K562 (cell line): ENCODE data around the gene TMEM273. TPM values are rescaled to one million over a fixed set of nuclear protein-coding genes. Genes with fewer than 3 reads are reported as not detected.
A peak's percentile ranks its signal among the peaks of the same experiment; 100 is the strongest.

Source experiments
- CBFA2T3 ChIP-seq: fragments of 450-650 bp; IDR thresholded peaks from 2 replicates; pipeline ENCODE4 v1.6.1; 2017
- CEBPB ChIP-seq: fragments of 450-650 bp; IDR thresholded peaks from 2 replicates; pipeline ENCODE4 v1.6.1; 2016; ENCODE audit warnings: missing genetic modification characterization, missing compliant biosample characterization
- CSDE1 ChIP-seq, 2 experiments: fragments of 450-650 bp; IDR thresholded peaks; 2 replicates each; pipeline ENCODE4 v1.6.1; 2016; ENCODE audit warnings: mild to moderate bottlenecking in 1 of 2
- DPF2 ChIP-seq: fragments of 450-650 bp; IDR thresholded peaks from 2 replicates; pipeline ENCODE4 v1.6.1; 2016
- ESRRA ChIP-seq: fragments of 450-650 bp; IDR thresholded peaks from 2 replicates; pipeline ENCODE4 v1.6.1; 2014; ENCODE audit warnings: low read depth, mild to moderate bottlenecking, moderate library complexity, borderline replicate concordance
- FOXP1 ChIP-seq: sonication (generic); formaldehyde crosslinking; IDR thresholded peaks from 2 replicates; pipeline ENCODE4 v1.8.0; 2022; ENCODE audit warnings: mild to moderate bottlenecking, missing genetic modification reagents
- HDGF ChIP-seq: fragments of 450-650 bp; IDR thresholded peaks from 2 replicates; pipeline ENCODE4 v1.6.1; 2016
- JUNB ChIP-seq: fragments of 450-650 bp; formaldehyde crosslinking; conservative IDR thresholded peaks from 2 replicates; pipeline ENCODE4 v1.4.0; 2020; ENCODE audit warnings: mild to moderate bottlenecking
- KAT7 ChIP-seq: sonication (generic); formaldehyde crosslinking; IDR thresholded peaks from 2 replicates; pipeline ENCODE4 v1.8.0; 2022; ENCODE audit warnings: missing genetic modification reagents, mild to moderate bottlenecking, borderline replicate concordance
- LARP7 ChIP-seq: fragments of 450-650 bp; IDR thresholded peaks from 2 replicates; pipeline ENCODE4 v1.6.1; 2016
- MYBL2 ChIP-seq, 2 experiments: fragments of 450-650 bp in 1 of 2; sonication (generic) in 1 of 2; formaldehyde crosslinking in 1 of 2; IDR thresholded peaks; 2 replicates each; pipeline versions ENCODE4 v1.6.1 to v1.8.1; 2017 to 2022; ENCODE audit warnings: borderline replicate concordance in 1 of 2, inconsistent platforms in 1 of 2, low read depth in 1 of 2, mild to moderate bottlenecking in 1 of 2, missing genetic modification reagents in 1 of 2, moderate library complexity in 1 of 2
- NR3C1 ChIP-seq: sonication (generic); formaldehyde crosslinking; IDR thresholded peaks from 2 replicates; pipeline ENCODE4 v1.8.1; 2022; ENCODE audit warnings: missing genetic modification reagents
- PHTF2 ChIP-seq: fragments of 250-450 bp; sonication (Bioruptor Pico); IDR thresholded peaks from 2 replicates; pipeline ENCODE4 v1.5.0; 2021; ENCODE audit warnings: mild to moderate bottlenecking
- POU5F1 ChIP-seq: fragments of 150-350 bp; IDR thresholded peaks from 2 replicates; pipeline ENCODE4 v1.6.1; 2014; ENCODE audit warnings: borderline replicate concordance, low read length, low read depth, mild to moderate bottlenecking; ENCODE audit not compliant: partially characterized antibody
- SIX5 ChIP-seq, 2 experiments: IDR thresholded peaks; 2 replicates each; pipeline ENCODE4 v1.6.1; 2011; ENCODE audit warnings: low read length in 2 of 2, borderline replicate concordance in 1 of 2, low read depth in 1 of 2, mild to moderate bottlenecking in 1 of 2, moderate library complexity in 1 of 2; ENCODE audit not compliant: insufficient read depth in 1 of 2
- SLC30A9 ChIP-seq: fragments of 250-450 bp; sonication (Bioruptor Pico); IDR thresholded peaks from 2 replicates; pipeline ENCODE4 v1.8.0; 2022; ENCODE audit warnings: mild to moderate bottlenecking, moderate library complexity
- SRSF3 ChIP-seq: fragments of 200-400 bp; formaldehyde crosslinking; IDR thresholded peaks from 2 replicates; pipeline ENCODE4 v1.6.1; 2016; ENCODE audit warnings: mild to moderate bottlenecking, low read length, moderate library complexity; ENCODE audit not compliant: insufficient read depth
- TAF1 ChIP-seq: IDR thresholded peaks from 2 replicates; pipeline ENCODE4 v1.6.1; 2011; ENCODE audit warnings: mild to moderate bottlenecking, low read length, moderate library complexity; ENCODE audit not compliant: insufficient read depth, control insufficient read depth, severe bottlenecking; ENCODE audit errors: extremely low read depth
- TAF7 ChIP-seq: fragments of 450-650 bp; IDR thresholded peaks from 2 replicates; pipeline ENCODE4 v1.6.1; 2016; ENCODE audit warnings: missing genetic modification characterization, missing compliant biosample characterization
- TCF3 ChIP-seq: sonication (generic); formaldehyde crosslinking; IDR thresholded peaks from 2 replicates; pipeline ENCODE4 v1.4.0; 2020; ENCODE audit warnings: mild to moderate bottlenecking, missing genetic modification reagents
- TFAM ChIP-seq: fragments of 250-450 bp; sonication (Bioruptor Pico); conservative IDR thresholded peaks from 2 replicates; pipeline ENCODE4 v1.5.0; 2021; ENCODE audit warnings: mild to moderate bottlenecking, moderate library complexity
- YBX1 ChIP-seq: fragments of 450-650 bp; IDR thresholded peaks from 2 replicates; pipeline ENCODE4 v1.7.1; 2016; ENCODE audit warnings: mild to moderate bottlenecking
- ZBTB8A ChIP-seq: fragments of 450-650 bp; IDR thresholded peaks from 2 replicates; pipeline ENCODE4 v1.6.1; 2018; ENCODE audit warnings: mild to moderate bottlenecking, moderate library complexity; ENCODE audit not compliant: partially characterized antibody
- ZC3H4 ChIP-seq: sonication (generic); formaldehyde crosslinking; IDR thresholded peaks from 2 replicates; pipeline ENCODE4 v1.9.0; 2021; ENCODE audit warnings: missing genetic modification reagents, borderline replicate concordance
- ZNF12 ChIP-seq: sonication (generic); formaldehyde crosslinking; IDR thresholded peaks from 2 replicates; pipeline ENCODE4 v1.4.0; 2020; ENCODE audit warnings: mild to moderate bottlenecking, missing genetic modification reagents
- ZNF217 ChIP-seq: sonication (generic); formaldehyde crosslinking; IDR thresholded peaks from 2 replicates; pipeline ENCODE4 v1.8.0; 2022; ENCODE audit warnings: mild to moderate bottlenecking, missing genetic modification reagents
- ZNF282 ChIP-seq: sonication (generic); formaldehyde crosslinking; IDR thresholded peaks from 2 replicates; pipeline ENCODE4 v1.8.1; 2023; ENCODE audit warnings: missing genetic modification reagents
- polyA plus RNA-seq, 8 experiments: library from polyadenylated mRNA; depleted of rRNA in 4 of 8; stranded (reverse) in 5 of 8; unstranded in 3 of 8; fragments of >200 nt; fragmentation: Nextera tagmentation in 2 of 8; fragmentation: Illumina TruSeq in 1 of 8; extraction: Ambion mirVana in 2 of 8; extraction: Trizol in 1 of 8; gene quantifications; 2 replicates each; pipeline versions ENCODE4 v1.2.1 to v1.2.3, GENCODE V29; 2011 to 2014; ENCODE audit warnings: inconsistent platforms in 1 of 8, missing spikeins in 1 of 8
- total RNA-seq, 7 experiments: library from RNA; depleted of rRNA in 6 of 7; stranded (reverse); fragments of >200 nt in 6 of 7; fragmentation: Illumina TruSeq in 2 of 7; extraction: Trizol in 2 of 7; gene quantifications; 2 replicates each; pipeline versions ENCODE4 v1.2.1 to v1.2.3, GENCODE V29; 2011 to 2021; ENCODE audit warnings: low replicate concordance in 1 of 7
- TF ChIP-seq, protein P1 (sequence below), 2 experiments: IDR thresholded peaks; 2 replicates each; pipeline ENCODE4 v1.6.1; 2011; ENCODE audit warnings: borderline replicate concordance in 1 of 2, control low read depth in 1 of 2, low read depth in 1 of 2, low read length in 1 of 2, mild to moderate bottlenecking in 1 of 2, mixed read lengths in 1 of 2, moderate library complexity in 1 of 2; ENCODE audit not compliant: insufficient read depth in 1 of 2, insufficient read length in 1 of 2, poor library complexity in 1 of 2, severe bottlenecking in 1 of 2; ENCODE audit errors: extremely low read depth in 1 of 2
- TF ChIP-seq, protein P2 (sequence below): fragments of 250-450 bp; sonication (Bioruptor Pico); IDR thresholded peaks from 2 replicates; pipeline ENCODE4 v1.8.0; 2021; ENCODE audit warnings: borderline replicate concordance, mild to moderate bottlenecking, moderate library complexity; ENCODE audit not compliant: poor library complexity, severe bottlenecking
- TF ChIP-seq, protein P3 (sequence below): fragments of 250-450 bp; sonication (Bioruptor Pico); IDR thresholded peaks from 2 replicates; pipeline ENCODE4 v1.8.0; 2021; ENCODE audit warnings: moderate library complexity, mild to moderate bottlenecking, inconsistent platforms

The TMEM273 gene
- total and polyA plus RNA-seq, 9 of the 15 experiments (the other 6 are each of a cell fraction or from before 2014, with no cell fraction given): 39.2 to 131 (median 95.6) TPM

DNA sequence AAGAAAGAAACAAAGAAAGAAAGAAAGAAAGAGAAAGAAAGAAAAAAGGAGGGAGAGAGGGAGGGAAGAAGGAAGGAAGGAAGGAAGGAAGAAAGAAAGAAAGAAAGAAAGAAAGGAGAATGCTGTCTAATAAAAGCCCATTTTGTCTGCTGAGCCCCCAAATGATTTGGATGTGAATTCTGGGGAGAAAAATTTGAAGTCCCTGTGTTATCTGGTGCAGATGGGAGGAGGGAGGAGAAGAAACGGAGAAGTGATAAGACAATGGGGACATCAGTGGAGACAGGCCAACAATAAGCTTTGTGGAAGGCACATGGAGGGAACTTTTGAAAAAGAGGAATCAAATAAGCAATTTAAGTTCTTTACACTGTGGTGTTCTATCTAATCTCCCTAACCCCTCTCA, 24.6 kb upstream of the TMEM273 start (continued):
- TF ChIP-seq MYBL2 (IDR thresholded peaks at IDR 0.05; ENCODE audit: low read depth): no peak
- no peak for TF ChIP-seq MYBL2 (CRISPR knock-in tag; IDR thresholded peaks at IDR 0.05; ENCODE audit: borderline replicate concordance)
- no peak for TF ChIP-seq CSDE1 (IDR thresholded peaks at IDR 0.05)
- peak; percentile 64 for TF ChIP-seq TCF3 (CRISPR knock-in tag)
- no peak for TF ChIP-seq HDGF
- no peak for TF ChIP-seq ESRRA
- TF ChIP-seq TAF1: no peak
- TF ChIP-seq ZNF217: no peak
- TF ChIP-seq JUNB (CRISPR knock-in tag): no peak
- TF ChIP-seq POU5F1: no peak
- no peak for TF ChIP-seq KAT7 (CRISPR knock-in tag)
- TF ChIP-seq FOXP1: no peak
- TF ChIP-seq PHTF2 (CRISPR knock-in tag): no peak
- TF ChIP-seq, protein P1, sequence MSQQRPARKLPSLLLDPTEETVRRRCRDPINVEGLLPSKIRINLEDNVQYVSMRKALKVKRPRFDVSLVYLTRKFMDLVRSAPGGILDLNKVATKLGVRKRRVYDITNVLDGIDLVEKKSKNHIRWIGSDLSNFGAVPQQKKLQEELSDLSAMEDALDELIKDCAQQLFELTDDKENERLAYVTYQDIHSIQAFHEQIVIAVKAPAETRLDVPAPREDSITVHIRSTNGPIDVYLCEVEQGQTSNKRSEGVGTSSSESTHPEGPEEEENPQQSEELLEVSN (IDR thresholded peaks at IDR 0.05; ENCODE audit: borderline replicate concordance in 1 of 2, extremely low read depth in 1 of 2, insufficient read depth in 1 of 2, insufficient read length in 1 of 2, low read depth in 1 of 2, low read length in 1 of 2, poor library complexity in 1 of 2, severe bottlenecking in 1 of 2): no peak
- no peak for TF ChIP-seq ZNF282 (CRISPR knock-in tag)
- TF ChIP-seq, protein P2, sequence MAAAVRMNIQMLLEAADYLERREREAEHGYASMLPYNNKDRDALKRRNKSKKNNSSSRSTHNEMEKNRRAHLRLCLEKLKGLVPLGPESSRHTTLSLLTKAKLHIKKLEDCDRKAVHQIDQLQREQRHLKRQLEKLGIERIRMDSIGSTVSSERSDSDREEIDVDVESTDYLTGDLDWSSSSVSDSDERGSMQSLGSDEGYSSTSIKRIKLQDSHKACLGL (CRISPR knock-in tag): no peak
- TF ChIP-seq SLC30A9: no peak
- TF ChIP-seq LARP7: peak; percentile 67; the same call in 1 of the 2 replicates
- TF ChIP-seq DPF2: peak; percentile 81
- TF ChIP-seq NR3C1 (CRISPR knock-in tag): no peak
- TF ChIP-seq, protein P3, sequence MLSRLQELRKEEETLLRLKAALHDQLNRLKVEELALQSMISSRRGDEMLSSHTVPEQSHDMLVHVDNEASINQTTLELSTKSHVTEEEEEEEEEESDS (CRISPR knock-in tag): no peak
- TF ChIP-seq ZBTB8A: no peak
- no peak for TF ChIP-seq ZC3H4 (CRISPR knock-in tag)
- TF ChIP-seq TAF7: no peak
- TF ChIP-seq SRSF3: no peak
- TF ChIP-seq TFAM: no peak
- TF ChIP-seq YBX1: no peak
- TF ChIP-seq CBFA2T3: peak; percentile 78
- TF ChIP-seq SIX5 (IDR thresholded peaks at IDR 0.05; ENCODE audit: borderline replicate concordance in 1 of 2, insufficient read depth in 1 of 2, low read depth in 1 of 2, low read length in 2 of 2): no peak
- no peak for TF ChIP-seq CEBPB (tag)
- no peak for TF ChIP-seq ZNF12 (CRISPR knock-in tag)
